Hepatocyte (in vitro differentiated cells): ENCODE data around the gene SPART. TPM values are rescaled to one million over a fixed set of nuclear protein-coding genes. Genes with fewer than 3 reads are reported as not detected.
"Not testable (repeated sequence)": the region's sequence is repeated elsewhere in the genome, so short reads cannot be mapped to it uniquely, and the experiment has no call there.

Experiments
- DNase-seq: peaks from one replicate; pipeline ENCODE4 v3.0.0-alpha.2; 2016; ENCODE audit warnings: low spot score
- H2AFZ ChIP-seq: fragments of 200-600 bp; sonication (generic); 2 replicates; pipeline ENCODE4 v1.6.0; 2016; ENCODE audit warnings: antibody characterized with exemption, mild to moderate bottlenecking
- H3K27ac ChIP-seq: fragments of 200-600 bp; sonication (generic); 2 replicates; pipeline ENCODE4 v1.5.1; 2016; ENCODE audit warnings: mild to moderate bottlenecking
- H3K27me3 ChIP-seq: fragments of 200-600 bp; sonication (generic); 2 replicates; pipeline ENCODE4 v1.6.1; 2016
- H3K36me3 ChIP-seq: fragments of 200-600 bp; sonication (generic); replicated peaks from 2 replicates; pipeline ENCODE4 v1.5.1; 2016; ENCODE audit warnings: low read depth; ENCODE audit not compliant: insufficient read depth
- H3K4me1 ChIP-seq: fragments of 200-600 bp; sonication (generic); 2 replicates; pipeline ENCODE4 v1.5.1; 2016; ENCODE audit warnings: mild to moderate bottlenecking, moderate library complexity; ENCODE audit not compliant: insufficient read depth
- H3K4me2 ChIP-seq: fragments of 200-600 bp; sonication (generic); 2 replicates; pipeline ENCODE4 v1.6.0; 2016
- H3K4me3 ChIP-seq: fragments of 200-600 bp; sonication (generic); 2 replicates; pipeline ENCODE4 v1.5.1; 2016; ENCODE audit warnings: mild to moderate bottlenecking
- H3K79me2 ChIP-seq: fragments of 200-600 bp; sonication (generic); 2 replicates; pipeline ENCODE4 v1.6.0; 2017; ENCODE audit warnings: mild to moderate bottlenecking
- H3K9me2 ChIP-seq: fragments of 200-600 bp; sonication (generic); replicated peaks from 2 replicates; pipeline ENCODE4 v1.6.0; 2017; ENCODE audit warnings: mild to moderate bottlenecking; ENCODE audit not compliant: insufficient read depth
- H3K9me3 ChIP-seq: fragments of 200-600 bp; sonication (generic); 2 replicates; pipeline ENCODE4 v1.5.1; 2016; ENCODE audit warnings: low read depth, mild to moderate bottlenecking
- H4K20me1 ChIP-seq: fragments of 200-600 bp; sonication (generic); 2 replicates; pipeline ENCODE4 v1.6.0; 2016; ENCODE audit warnings: mild to moderate bottlenecking; ENCODE audit not compliant: insufficient read depth, poor library complexity, severe bottlenecking
- EZH2 ChIP-seq: fragments of 200-600 bp; sonication (generic); IDR thresholded peaks from 2 replicates; pipeline ENCODE4 v1.6.1; 2016; ENCODE audit warnings: antibody characterized with exemption, mild to moderate bottlenecking, borderline replicate concordance
- EZH2phosphoT487 ChIP-seq: fragments of 200-600 bp; sonication (generic); IDR thresholded peaks from one replicate; pipeline ENCODE4 v1.6.1; 2018; ENCODE audit warnings: antibody characterized with exemption, mild to moderate bottlenecking, low read depth, moderate library complexity; ENCODE audit not compliant: unreplicated experiment, severe bottlenecking
- WGBS: methylation state at CpG from one replicate; pipeline ENCODE4 v1.1.6; 2016; ENCODE audit warnings: low lambda C conversion rate; ENCODE audit errors: missing lambda C conversion rate; 5-methylcytosine and 5-hydroxymethylcytosine counted together
- polyA plus RNA-seq: library from polyadenylated mRNA; unstranded; fragments of >200 nt; fragmentation: Nextera tagmentation; extraction: Ambion mirVana; gene quantifications from 2 replicates; pipeline ENCODE4 v1.2.1, GENCODE V29; 2016
- total RNA-seq: library from RNA; depleted of rRNA; stranded (reverse); fragments of >200 nt; gene quantifications from 2 replicates; pipeline ENCODE4 v1.2.3, GENCODE V29; 2014
- TF ChIP-seq, protein P1 (sequence below): fragments of 200-600 bp; sonication (generic); IDR thresholded peaks from 2 replicates; pipeline ENCODE4 v1.5.1; 2016; ENCODE audit warnings: antibody characterized with exemption, mild to moderate bottlenecking; ENCODE audit not compliant: poor library complexity

SPART gene
- total and polyA plus RNA-seq, 2 experiments from 2014 or later, result 86.7 to 107 TPM

DNA sequence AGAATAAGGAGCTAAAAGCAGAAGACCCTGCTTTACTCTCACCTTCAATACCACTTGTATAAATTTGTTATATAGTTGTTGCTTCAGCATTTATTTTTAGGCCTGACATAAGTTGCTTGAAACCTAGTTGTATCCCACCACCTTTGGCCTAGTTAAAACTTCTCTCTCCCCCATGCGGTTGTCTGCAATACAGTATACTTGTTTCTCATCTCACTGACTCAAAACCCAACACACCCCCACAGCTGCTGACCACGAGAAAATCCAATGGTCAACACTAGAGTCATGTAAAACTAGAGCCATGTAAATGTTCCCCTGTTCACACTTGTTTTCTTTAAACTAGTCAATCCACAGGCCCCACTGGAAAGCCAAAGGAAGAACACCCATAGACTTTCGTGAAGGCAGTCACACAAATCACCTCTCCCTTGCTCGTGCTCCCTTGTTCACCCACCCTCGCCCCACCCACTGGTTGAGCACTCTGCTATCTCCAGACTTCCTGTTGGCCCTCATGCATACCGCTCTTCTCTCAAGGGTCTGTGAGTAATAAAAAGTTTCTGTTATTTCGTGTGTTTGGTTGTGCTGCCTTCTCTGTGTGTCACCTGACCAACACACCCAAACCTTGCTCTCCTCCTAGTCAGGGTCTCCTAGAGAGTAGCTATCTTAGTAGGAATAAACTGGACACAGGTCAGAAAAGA, 35.6 kb downstream of the SPART start:
- Histone ChIP-seq H3K9me3 (no peaks in the 10 kb centered on the region), H3K79me2 (no peaks in the 10 kb centered on the region), H3K4me2 (no peak overlapping the region), H3K36me3 (no peaks in the 10 kb centered on the region), H3K27me3 (no peaks in the 10 kb centered on the region), H3K4me1 (no peaks in the 10 kb centered on the region), H2AFZ (no peak overlapping the region), H3K9me2 (no peaks in the 10 kb centered on the region), H3K27ac (no peak overlapping the region), H4K20me1 (no peaks in the 10 kb centered on the region), H3K4me3 (no peak overlapping the region)
- TF ChIP-seq, protein P1, sequence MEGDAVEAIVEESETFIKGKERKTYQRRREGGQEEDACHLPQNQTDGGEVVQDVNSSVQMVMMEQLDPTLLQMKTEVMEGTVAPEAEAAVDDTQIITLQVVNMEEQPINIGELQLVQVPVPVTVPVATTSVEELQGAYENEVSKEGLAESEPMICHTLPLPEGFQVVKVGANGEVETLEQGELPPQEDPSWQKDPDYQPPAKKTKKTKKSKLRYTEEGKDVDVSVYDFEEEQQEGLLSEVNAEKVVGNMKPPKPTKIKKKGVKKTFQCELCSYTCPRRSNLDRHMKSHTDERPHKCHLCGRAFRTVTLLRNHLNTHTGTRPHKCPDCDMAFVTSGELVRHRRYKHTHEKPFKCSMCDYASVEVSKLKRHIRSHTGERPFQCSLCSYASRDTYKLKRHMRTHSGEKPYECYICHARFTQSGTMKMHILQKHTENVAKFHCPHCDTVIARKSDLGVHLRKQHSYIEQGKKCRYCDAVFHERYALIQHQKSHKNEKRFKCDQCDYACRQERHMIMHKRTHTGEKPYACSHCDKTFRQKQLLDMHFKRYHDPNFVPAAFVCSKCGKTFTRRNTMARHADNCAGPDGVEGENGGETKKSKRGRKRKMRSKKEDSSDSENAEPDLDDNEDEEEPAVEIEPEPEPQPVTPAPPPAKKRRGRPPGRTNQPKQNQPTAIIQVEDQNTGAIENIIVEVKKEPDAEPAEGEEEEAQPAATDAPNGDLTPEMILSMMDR, result no peak
- TF ChIP-seq EZH2, result no peak
- TF ChIP-seq EZH2phosphoT487, result no peak
- 92% methylated on average over 7 of the region's 7 CpGs for WGBS
- DNase-seq, result no peak

DNA sequence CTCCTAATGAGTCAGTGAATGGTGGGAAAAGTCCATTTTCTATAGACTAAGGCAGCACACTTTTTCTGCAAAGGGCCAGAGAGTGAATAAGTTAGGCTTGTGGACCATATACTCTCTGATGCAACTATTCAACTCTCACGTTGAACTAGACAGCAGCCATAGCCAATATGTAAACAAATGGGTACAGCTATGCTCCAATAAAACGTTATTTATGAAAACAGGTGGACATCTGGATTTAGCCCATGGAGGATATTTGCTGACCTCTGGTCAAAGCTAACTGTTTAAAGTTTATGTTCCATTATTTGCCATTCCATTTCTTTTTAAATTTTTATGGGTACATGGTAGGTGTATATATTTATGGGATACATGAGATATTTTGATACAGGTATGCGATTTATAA, 43.9 kb downstream of the SPART start:
- Histone ChIP-seq H3K27me3 (no peaks in the 10 kb centered on the region), H3K4me2 (no peak overlapping the region), H3K36me3 (no peaks in the 10 kb centered on the region), H2AFZ (no peak overlapping the region), H3K4me3 (no peak overlapping the region), H3K9me2 (no peaks in the 10 kb centered on the region), H3K27ac (no peak overlapping the region), H3K79me2 (no peaks in the 10 kb centered on the region), H3K9me3 (no peaks in the 10 kb centered on the region), H3K4me1 (no peaks in the 10 kb centered on the region), H4K20me1 (no peaks in the 10 kb centered on the region)
- 78% methylated on average over 3 of the region's 3 CpGs for WGBS
- TF ChIP-seq EZH2, result no peak
- no peak for TF ChIP-seq EZH2phosphoT487
- TF ChIP-seq, protein P1, result no peak
- no peak for DNase-seq

DNA sequence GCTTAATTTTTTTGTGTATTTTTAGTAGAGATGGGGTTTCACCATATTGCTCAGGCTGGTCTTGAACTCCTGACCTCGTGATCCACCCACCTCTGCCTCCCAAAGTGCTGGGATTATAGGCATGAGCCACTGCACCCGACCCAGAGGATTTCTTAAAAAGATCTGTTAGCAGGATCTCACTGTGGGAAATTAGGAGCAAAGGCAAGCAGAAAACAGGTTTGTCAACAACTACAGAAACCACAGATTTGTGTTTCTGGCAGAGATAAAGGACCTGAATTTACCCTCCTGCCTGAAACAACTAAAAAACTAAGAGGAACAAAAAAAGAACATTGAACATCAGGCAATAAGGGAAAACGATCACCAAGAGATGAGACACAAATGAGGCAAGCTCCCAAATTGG, 46.7 kb downstream of the SPART start:
- WGBS, result 57% methylated on average over 3 of the region's 3 CpGs
- not testable (repeated sequence) for H3K36me3 ChIP-seq, DNase-seq, H3K9me2 ChIP-seq, H2AFZ ChIP-seq, H3K4me2 ChIP-seq, H3K4me1 ChIP-seq, H3K4me3 ChIP-seq, H3K27me3 ChIP-seq, H3K27ac ChIP-seq, H3K79me2 ChIP-seq, H4K20me1 ChIP-seq, H3K9me3 ChIP-seq

DNA sequence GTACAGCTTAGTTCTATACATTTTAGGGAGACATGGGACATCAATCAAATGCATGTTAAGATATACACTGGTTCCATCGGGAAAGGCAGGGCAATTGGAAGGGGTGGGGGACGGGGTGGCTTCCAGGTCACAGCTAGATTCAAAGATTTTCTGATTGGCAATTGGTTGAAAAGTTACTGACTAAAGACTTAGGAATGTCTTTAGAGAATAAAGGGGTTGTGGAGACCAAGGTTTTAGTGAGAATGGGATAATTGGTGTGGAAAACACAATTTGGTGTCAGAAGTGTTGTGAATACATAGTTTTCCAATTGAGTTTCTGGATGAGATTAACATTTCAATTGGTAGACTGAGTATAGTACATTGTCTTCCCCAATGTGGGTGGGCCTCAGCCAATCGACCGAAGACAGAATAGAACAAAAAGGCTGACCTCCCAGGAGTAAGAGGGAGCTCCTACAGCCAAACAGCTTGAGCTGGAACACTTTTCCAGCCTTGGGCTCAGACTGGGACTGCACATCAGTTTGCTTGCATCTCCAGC, 47.6 kb downstream of the SPART start:
- no peak for DNase-seq
- no peaks in the 10 kb centered on the region for H3K27me3 ChIP-seq
- no peaks in the 10 kb centered on the region for H4K20me1 ChIP-seq
- WGBS, result 29% methylated on average over 4 of the region's 4 CpGs
- H3K9me2 ChIP-seq, result no peaks in the 10 kb centered on the region
- peak overlapping the region; percentile 85 for H2AFZ ChIP-seq
- no peaks in the 10 kb centered on the region for H3K36me3 ChIP-seq
- no peaks in the 10 kb centered on the region for H3K4me1 ChIP-seq
- no peaks in the 10 kb centered on the region for H3K9me3 ChIP-seq
- peak overlapping the region; percentile 85 for H3K4me2 ChIP-seq
- peaks cover 6% of the 10 kb centered on the region for H3K79me2 ChIP-seq
- H3K27ac ChIP-seq, result peak overlapping the region; percentile 58
- H3K4me3 ChIP-seq, result no peak overlapping the region
- TF ChIP-seq EZH2phosphoT487 (no peak), EZH2 (no peak)
- TF ChIP-seq, protein P1, result no peak
